ENCODE results near the gene SLC8B1. TPM values are rescaled to one million over a fixed set of nuclear protein-coding genes. Genes with fewer than 3 reads are reported as not detected.
A peak's percentile ranks its signal among the peaks of the same experiment; 100 is the strongest.

The SLC8B1 gene
- total and polyA plus RNA-seq, 2 donors (not counting 1 experiment from before 2014, with no cell fraction given): 16.7 to 16.8 TPM

- DNase-seq (ENCODE audit: low read depth in 2 of 2): no peak
Observed at GRCh38 chr12:113378291-113378690, 43.4 kb upstream of the SLC8B1 start.

DNA sequence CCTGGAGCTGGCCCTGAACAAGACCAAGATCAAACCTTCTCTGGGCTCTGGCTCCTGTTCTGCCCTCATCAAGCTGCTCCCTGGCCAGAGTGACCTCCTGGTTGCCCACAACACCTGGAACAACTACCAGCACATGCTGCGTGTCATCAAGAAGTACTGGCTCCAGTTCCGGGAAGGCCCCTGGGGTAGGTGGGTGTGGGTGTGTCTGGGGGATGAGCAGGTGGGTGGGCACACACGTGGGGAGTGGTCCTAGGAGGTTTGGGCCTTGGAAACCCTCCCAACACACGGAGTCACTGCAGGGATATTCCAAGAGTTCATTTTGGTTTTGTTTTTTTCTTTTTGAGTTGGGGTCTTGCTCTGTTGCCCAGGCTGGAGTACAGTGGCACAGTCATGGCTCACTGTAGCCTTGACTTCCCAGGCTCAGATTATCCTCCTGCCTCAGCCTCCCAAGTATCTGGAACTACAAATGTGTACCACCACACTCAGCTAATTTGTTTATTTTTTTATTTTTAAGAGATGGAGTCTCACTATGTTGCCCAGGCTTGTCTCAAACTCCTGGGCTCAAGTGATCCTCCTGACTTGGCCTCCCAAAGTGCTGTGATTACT lies 40.0 kb upstream of the SLC8B1 start:
- Histone ChIP-seq H3K4me1 (ENCODE audit: control insufficient read depth, extremely low read depth, insufficient read depth, low read length) (no peaks in the 10 kb centered on the region), H3K27ac (ENCODE audit: insufficient read depth, low read length) (no peak overlapping the region)

More at GRCh38 chr12:113378291-113378690, 43.4 kb upstream of the SLC8B1 start:
- Histone ChIP-seq H3K4me2 (ENCODE audit: extremely low read depth, insufficient read depth, low read length) (no peak overlapping the region), H3K27ac (ENCODE audit: insufficient read depth, low read length) (no peak overlapping the region), H3K9ac (ENCODE audit: insufficient read depth, low read length) (no peak overlapping the region), H3K9me3 (ENCODE audit: control insufficient read depth, insufficient read depth, low read depth, low read length) (no peaks in the 10 kb centered on the region), H3K4me3 (replicated peaks in 1 of 4; ENCODE audit: control extremely low read depth in 1 of 4, insufficient read depth in 1 of 4, low read depth in 3 of 4, low read length in 4 of 4) (no peak overlapping the region), H4K20me1 (ENCODE audit: control insufficient read depth, extremely low read depth, insufficient read depth, low read length) (no peaks in the 10 kb centered on the region), H3K79me2 (ENCODE audit: control insufficient read depth, insufficient read depth, low read length) (no peaks in the 10 kb centered on the region), H3K27me3 (ENCODE audit: control insufficient read depth, insufficient read depth, low read length) (no peaks in the 10 kb centered on the region), H3K36me3 (ENCODE audit: control insufficient read depth, insufficient read depth, low read length) (peaks cover 10% of the 10 kb centered on the region), H2AFZ (ENCODE audit: low read length) (no peak overlapping the region), H3K4me1 (ENCODE audit: control insufficient read depth, extremely low read depth, insufficient read depth, low read length) (no peaks in the 10 kb centered on the region)
- TF ChIP-seq, protein P1, sequence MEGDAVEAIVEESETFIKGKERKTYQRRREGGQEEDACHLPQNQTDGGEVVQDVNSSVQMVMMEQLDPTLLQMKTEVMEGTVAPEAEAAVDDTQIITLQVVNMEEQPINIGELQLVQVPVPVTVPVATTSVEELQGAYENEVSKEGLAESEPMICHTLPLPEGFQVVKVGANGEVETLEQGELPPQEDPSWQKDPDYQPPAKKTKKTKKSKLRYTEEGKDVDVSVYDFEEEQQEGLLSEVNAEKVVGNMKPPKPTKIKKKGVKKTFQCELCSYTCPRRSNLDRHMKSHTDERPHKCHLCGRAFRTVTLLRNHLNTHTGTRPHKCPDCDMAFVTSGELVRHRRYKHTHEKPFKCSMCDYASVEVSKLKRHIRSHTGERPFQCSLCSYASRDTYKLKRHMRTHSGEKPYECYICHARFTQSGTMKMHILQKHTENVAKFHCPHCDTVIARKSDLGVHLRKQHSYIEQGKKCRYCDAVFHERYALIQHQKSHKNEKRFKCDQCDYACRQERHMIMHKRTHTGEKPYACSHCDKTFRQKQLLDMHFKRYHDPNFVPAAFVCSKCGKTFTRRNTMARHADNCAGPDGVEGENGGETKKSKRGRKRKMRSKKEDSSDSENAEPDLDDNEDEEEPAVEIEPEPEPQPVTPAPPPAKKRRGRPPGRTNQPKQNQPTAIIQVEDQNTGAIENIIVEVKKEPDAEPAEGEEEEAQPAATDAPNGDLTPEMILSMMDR (conservative IDR thresholded peaks at IDR 0.05 in 1 of 2, IDR thresholded peaks at IDR 0.05 in 1 of 2; ENCODE audit: low read depth in 1 of 2, low read length in 2 of 2): peak in 1 of 2 donors; percentile 15
- TF ChIP-seq EZH2 (IDR thresholded peaks at IDR 0.05; ENCODE audit: low read length, missing control alignments): no peak

GRCh38 chr12:113373969-113374368 lies 39.1 kb upstream of the SLC8B1 start:
- TF ChIP-seq, protein P1 (conservative IDR thresholded peaks at IDR 0.05 in 1 of 2, IDR thresholded peaks at IDR 0.05 in 1 of 2; ENCODE audit: low read depth in 1 of 2, low read length in 2 of 2): no peak
- TF ChIP-seq EZH2 (IDR thresholded peaks at IDR 0.05; ENCODE audit: low read length, missing control alignments): no peak
- no peak overlapping the region for H3K27ac ChIP-seq (ENCODE audit: insufficient read depth, low read length)
- no peak for DNase-seq (ENCODE audit: low read depth in 2 of 2)

More for the DNA sequence above, 40.0 kb upstream of the SLC8B1 start:
- H3K4me3 ChIP-seq (replicated peaks in 1 of 4; ENCODE audit: control extremely low read depth in 1 of 4, insufficient read depth in 1 of 4, low read depth in 3 of 4, low read length in 4 of 4): no peak overlapping the region
- H3K9ac ChIP-seq (ENCODE audit: insufficient read depth, low read length): no peak overlapping the region
- H3K36me3 ChIP-seq (ENCODE audit: control insufficient read depth, insufficient read depth, low read length): peaks cover 7% of the 10 kb centered on the region
- H2AFZ ChIP-seq (ENCODE audit: low read length): no peak overlapping the region
- no peaks in the 10 kb centered on the region for H3K79me2 ChIP-seq (ENCODE audit: control insufficient read depth, insufficient read depth, low read length)
- no peaks in the 10 kb centered on the region for H3K27me3 ChIP-seq (ENCODE audit: control insufficient read depth, insufficient read depth, low read length)
- no peak for TF ChIP-seq EZH2 (IDR thresholded peaks at IDR 0.05; ENCODE audit: low read length, missing control alignments)
- TF ChIP-seq, protein P1 (conservative IDR thresholded peaks at IDR 0.05 in 1 of 2, IDR thresholded peaks at IDR 0.05 in 1 of 2; ENCODE audit: low read depth in 1 of 2, low read length in 2 of 2): no peak
- H3K4me2 ChIP-seq (ENCODE audit: extremely low read depth, insufficient read depth, low read length): no peak overlapping the region
- no peaks in the 10 kb centered on the region for H3K9me3 ChIP-seq (ENCODE audit: control insufficient read depth, insufficient read depth, low read depth, low read length)
- H4K20me1 ChIP-seq (ENCODE audit: control insufficient read depth, extremely low read depth, insufficient read depth, low read length): no peaks in the 10 kb centered on the region
- DNase-seq (ENCODE audit: low read depth in 2 of 2): no peak

More at GRCh38 chr12:113373969-113374368, 39.1 kb upstream of the SLC8B1 start:
- H3K4me2 ChIP-seq (ENCODE audit: extremely low read depth, insufficient read depth, low read length): no peak overlapping the region
- no peak overlapping the region for H2AFZ ChIP-seq (ENCODE audit: low read length)
- no peaks in the 10 kb centered on the region for H3K79me2 ChIP-seq (ENCODE audit: control insufficient read depth, insufficient read depth, low read length)
- no peak overlapping the region for H3K4me3 ChIP-seq (replicated peaks in 1 of 4; ENCODE audit: control extremely low read depth in 1 of 4, insufficient read depth in 1 of 4, low read depth in 3 of 4, low read length in 4 of 4)
- no peaks in the 10 kb centered on the region for H3K4me1 ChIP-seq (ENCODE audit: control insufficient read depth, extremely low read depth, insufficient read depth, low read length)
- H3K9ac ChIP-seq (ENCODE audit: insufficient read depth, low read length): no peak overlapping the region
- H4K20me1 ChIP-seq (ENCODE audit: control insufficient read depth, extremely low read depth, insufficient read depth, low read length): no peaks in the 10 kb centered on the region
- peaks cover 7% of the 10 kb centered on the region for H3K36me3 ChIP-seq (ENCODE audit: control insufficient read depth, insufficient read depth, low read length)
- H3K9me3 ChIP-seq (ENCODE audit: control insufficient read depth, insufficient read depth, low read depth, low read length): no peaks in the 10 kb centered on the region
- H3K27me3 ChIP-seq (ENCODE audit: control insufficient read depth, insufficient read depth, low read length): no peaks in the 10 kb centered on the region

All from fibroblast of lung (primary cell).